HepG2 (cell line): ENCODE results near the gene CEP104.

Experiments
- CHD2 ChIP-seq: IDR thresholded peaks from 2 replicates; pipeline ENCODE4 v1.6.1; 2011; ENCODE audit warnings: low read depth, low read length, improper control_type of control experiment
- RBAK ChIP-seq: sonication (generic); formaldehyde crosslinking; IDR thresholded peaks from 2 replicates; pipeline ENCODE4 v1.5.1; 2020; ENCODE audit warnings: mild to moderate bottlenecking, missing genetic modification reagents
- ZBTB20 ChIP-seq: sonication (generic); formaldehyde crosslinking; IDR thresholded peaks from 2 replicates; pipeline ENCODE4 v1.8.1; 2023; ENCODE audit warnings: missing genetic modification reagents, low read depth, mild to moderate bottlenecking, borderline replicate concordance
- TF ChIP-seq, protein P1 (sequence below): sonication (generic); formaldehyde crosslinking; conservative IDR thresholded peaks from 2 replicates; pipeline ENCODE4 v1.4.0; 2020; ENCODE audit warnings: missing genetic modification reagents

DNA sequence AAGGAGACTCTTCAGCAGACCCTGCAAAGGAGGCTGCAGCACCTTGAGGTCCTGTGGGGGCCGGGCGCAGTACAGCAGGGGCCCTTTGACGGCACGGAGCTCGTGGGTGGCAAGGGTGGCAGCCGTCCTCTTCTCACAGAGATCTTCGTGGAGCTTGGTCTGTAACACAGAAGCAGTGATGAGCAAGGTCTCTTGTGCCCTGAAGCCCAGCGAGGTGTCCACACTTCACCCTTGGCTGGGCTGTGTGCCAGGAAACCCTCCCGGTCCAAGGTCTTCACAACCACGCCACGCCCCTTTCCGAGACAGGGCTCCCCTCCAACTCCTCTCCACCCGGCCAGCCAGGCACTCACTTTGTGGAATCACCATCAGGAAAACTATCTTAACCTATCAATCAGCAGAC lies 72.0 kb downstream of the CEP104 start:
- TF ChIP-seq CHD2 (no peak), RBAK (CRISPR knock-in tag) (no peak), ZBTB20 (no peak)
- TF ChIP-seq, protein P1, sequence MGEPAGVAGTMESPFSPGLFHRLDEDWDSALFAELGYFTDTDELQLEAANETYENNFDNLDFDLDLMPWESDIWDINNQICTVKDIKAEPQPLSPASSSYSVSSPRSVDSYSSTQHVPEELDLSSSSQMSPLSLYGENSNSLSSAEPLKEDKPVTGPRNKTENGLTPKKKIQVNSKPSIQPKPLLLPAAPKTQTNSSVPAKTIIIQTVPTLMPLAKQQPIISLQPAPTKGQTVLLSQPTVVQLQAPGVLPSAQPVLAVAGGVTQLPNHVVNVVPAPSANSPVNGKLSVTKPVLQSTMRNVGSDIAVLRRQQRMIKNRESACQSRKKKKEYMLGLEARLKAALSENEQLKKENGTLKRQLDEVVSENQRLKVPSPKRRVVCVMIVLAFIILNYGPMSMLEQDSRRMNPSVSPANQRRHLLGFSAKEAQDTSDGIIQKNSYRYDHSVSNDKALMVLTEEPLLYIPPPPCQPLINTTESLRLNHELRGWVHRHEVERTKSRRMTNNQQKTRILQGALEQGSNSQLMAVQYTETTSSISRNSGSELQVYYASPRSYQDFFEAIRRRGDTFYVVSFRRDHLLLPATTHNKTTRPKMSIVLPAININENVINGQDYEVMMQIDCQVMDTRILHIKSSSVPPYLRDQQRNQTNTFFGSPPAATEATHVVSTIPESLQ (CRISPR knock-in tag) = no peak
